Right forelimb (tissue), 1 donor: ENCODE data around the gene ALKBH6.

ENCODE experiments used
- DNase-seq: peaks from one replicate; pipeline ENCODE4 v3.0.0-alpha.2; 2018

The ALKBH6 gene

GRCh38 chr19:36030264-36031148, 16.5 kb upstream of the ALKBH6 start:
- no peak for DNase-seq

GRCh38 chr19:36028313-36029041, 14.5 kb upstream of the ALKBH6 start:
- no peak for DNase-seq

GRCh38 chr19:36027696-36028095, 13.7 kb upstream of the ALKBH6 start:
- no peak for DNase-seq

GRCh38 chr19:36026091-36026876, 12.3 kb upstream of the ALKBH6 start:
- DNase-seq: no peak

- DNase-seq: no peak
Measured at GRCh38 chr19:36025541-36025940, 11.5 kb upstream of the ALKBH6 start.

GRCh38 chr19:36023432-36023831, 9.4 kb upstream of the ALKBH6 start:
- DNase-seq: no peak

GRCh38 chr19:36019061-36019670, 5.2 kb upstream of the ALKBH6 start:
- DNase-seq: no peak

GRCh38 chr19:36013280-36014011, 567 bp downstream of the ALKBH6 start:
- DNase-seq: no peak

- no peak for DNase-seq
Measured at GRCh38 chr19:36010402-36010801, 3.6 kb downstream of the ALKBH6 start.

GRCh38 chr19:36009633-36010379, 4.2 kb downstream of the ALKBH6 start:
- no peak for DNase-seq

- DNase-seq: peak; percentile 73
Measured at GRCh38 chr19:36009220-36009619, 4.8 kb downstream of the ALKBH6 start.

- DNase-seq: no peak
Measured at GRCh38 chr19:36008336-36008978, 5.6 kb downstream of the ALKBH6 start, which contains the start of gene SYNE4. Gene SYNE4 (minus strand): TSS chr19:36008813. CDS start chr19:36008681, 132 bp downstream.

- no peak for DNase-seq
Measured at GRCh38 chr19:36006955-36007354, 7.1 kb downstream of the ALKBH6 start.

GRCh38 chr19:36003284-36003683, 10.7 kb downstream of the ALKBH6 start:
- no peak for DNase-seq

GRCh38 chr19:36001605-36002004, 12.4 kb downstream of the ALKBH6 start:
- no peak for DNase-seq

GRCh38 chr19:35996777-35997176, 17.2 kb downstream of the ALKBH6 start:
- DNase-seq: no peak

- peak; percentile 94 for DNase-seq
Measured at GRCh38 chr19:35995048-35995993, 18.7 kb downstream of the ALKBH6 start, which contains the start of gene SDHAF1. Gene SDHAF1 (plus strand): TSS chr19:35995188. CDS start chr19:35995275, 87 bp downstream.

GRCh38 chr19:35993923-35994598, 20.0 kb downstream of the ALKBH6 start:
- no peak for DNase-seq
